WTC11 (cell line): ENCODE results near the gene GALNT2. TPM values are rescaled to one million over a fixed set of nuclear protein-coding genes. Genes with fewer than 3 reads are reported as not detected.

Experiments
- ATAC-seq: fragments of 200-7000 bp; cut with Tn5 transposase; 2 replicates; pipeline ENCODE4 v1.10.0; 2021; ENCODE audit warnings: mild to moderate bottlenecking, moderate library complexity
- CTCF ChIA-PET: fragments of 300-600 bp; sonication (Branson Sonifier 250); formaldehyde crosslinking; loops from one replicate; lab custom pipeline; 2021; ENCODE audit warnings: antibody characterized with exemption; lab: Charles Lee
- POLR2A ChIA-PET: fragments of 350-600 bp; sonication (Branson Sonifier 250); formaldehyde crosslinking; loops from one replicate; lab custom pipeline; 2021; ENCODE audit warnings: antibody characterized with exemption; lab: Charles Lee
- DNase-seq: peaks from one replicate; pipeline ENCODE4 v3.0.0; 2021; ENCODE audit warnings: low spot score
- H3K27ac Mint-ChIP-seq: 2 replicates; pipeline ENCODE4 v1.8.0; 2021; ENCODE audit warnings: mixed read lengths
- H3K27me3 Mint-ChIP-seq: 2 replicates; pipeline ENCODE4 v1.8.0; 2021; ENCODE audit warnings: low read depth, mild to moderate bottlenecking, moderate library complexity, mixed read lengths
- H3K36me3 Mint-ChIP-seq: 2 replicates; pipeline ENCODE4 v1.8.0; 2021; ENCODE audit warnings: mixed read lengths
- H3K4me1 Mint-ChIP-seq: 2 replicates; pipeline ENCODE4 v1.8.0; 2022; ENCODE audit warnings: mixed read lengths
- H3K4me3 Mint-ChIP-seq: 2 replicates; pipeline ENCODE4 v1.8.0; 2021; ENCODE audit warnings: mild to moderate bottlenecking, moderate library complexity, mixed read lengths
- H3K9me3 Mint-ChIP-seq: 2 replicates; pipeline ENCODE4 v1.8.0; 2021; ENCODE audit warnings: mixed read lengths
- ATF1 ChIP-seq: sonication (generic); formaldehyde crosslinking; IDR thresholded peaks from 2 replicates; pipeline ENCODE4 v1.8.1; 2023; ENCODE audit warnings: mild to moderate bottlenecking, moderate library complexity, missing genetic modification reagents
- E2F1 ChIP-seq: sonication (generic); formaldehyde crosslinking; IDR thresholded peaks from 2 replicates; pipeline ENCODE4 v1.8.0; 2022; ENCODE audit warnings: mild to moderate bottlenecking, missing genetic modification reagents
- E2F4 ChIP-seq: sonication (generic); formaldehyde crosslinking; IDR thresholded peaks from 2 replicates; pipeline ENCODE4 v1.8.1; 2022; ENCODE audit warnings: low read depth, mild to moderate bottlenecking, moderate library complexity, missing genetic modification reagents, borderline replicate concordance
- ELF4 ChIP-seq: sonication (generic); formaldehyde crosslinking; IDR thresholded peaks from 2 replicates; pipeline ENCODE4 v1.8.1; 2022; ENCODE audit warnings: low read depth, mild to moderate bottlenecking, moderate library complexity, missing genetic modification reagents
- FOXK1 ChIP-seq: sonication (generic); formaldehyde crosslinking; IDR thresholded peaks from 2 replicates; pipeline ENCODE4 v1.8.0; 2022; ENCODE audit warnings: mild to moderate bottlenecking, moderate library complexity, missing genetic modification reagents
- FOXP1 ChIP-seq: sonication (generic); formaldehyde crosslinking; IDR thresholded peaks from 2 replicates; pipeline ENCODE4 v1.8.0; 2022; ENCODE audit warnings: missing genetic modification reagents, mild to moderate bottlenecking, moderate library complexity, borderline replicate concordance
- KAT7 ChIP-seq: sonication (generic); formaldehyde crosslinking; IDR thresholded peaks from 2 replicates; pipeline ENCODE4 v1.8.1; 2023; ENCODE audit warnings: missing genetic modification reagents, mild to moderate bottlenecking, borderline replicate concordance
- MXD4 ChIP-seq: fragments of 250-450 bp; sonication (Bioruptor Pico); IDR thresholded peaks from 2 replicates; pipeline ENCODE4 v1.8.0; 2021; ENCODE audit warnings: mild to moderate bottlenecking, moderate library complexity, borderline replicate concordance
- NR1H2 ChIP-seq: sonication (generic); formaldehyde crosslinking; IDR thresholded peaks from 2 replicates; pipeline ENCODE4 v1.9.0; 2021; ENCODE audit warnings: mild to moderate bottlenecking, moderate library complexity, missing genetic modification reagents
- RELA ChIP-seq: sonication (generic); formaldehyde crosslinking; IDR thresholded peaks from 2 replicates; pipeline ENCODE4 v1.8.1; 2022; ENCODE audit warnings: missing genetic modification reagents, mild to moderate bottlenecking, borderline replicate concordance
- ZBTB43 ChIP-seq: sonication (generic); formaldehyde crosslinking; IDR thresholded peaks from 2 replicates; pipeline ENCODE4 v1.8.1; 2023; ENCODE audit warnings: mild to moderate bottlenecking, missing genetic modification reagents
- ZNF121 ChIP-seq: sonication (generic); formaldehyde crosslinking; IDR thresholded peaks from 2 replicates; pipeline ENCODE4 v1.8.0; 2023; ENCODE audit warnings: missing genetic modification reagents
- ZNF232 ChIP-seq: sonication (generic); formaldehyde crosslinking; IDR thresholded peaks from 2 replicates; pipeline ENCODE4 v1.8.0; 2022; ENCODE audit warnings: mild to moderate bottlenecking, missing genetic modification reagents
- ZNF512 ChIP-seq: sonication (generic); formaldehyde crosslinking; IDR thresholded peaks from 2 replicates; pipeline ENCODE4 v1.8.1; 2022; ENCODE audit warnings: missing genetic modification reagents, borderline replicate concordance
- total RNA-seq: library from RNA; stranded (reverse); gene quantifications from 3 replicates; pipeline ENCODE4 v1.2.3, GENCODE V29; 2021
- TF ChIP-seq, protein P1 (sequence below): sonication (generic); formaldehyde crosslinking; IDR thresholded peaks from 2 replicates; pipeline ENCODE4 v1.8.0; 2023; ENCODE audit warnings: mild to moderate bottlenecking, missing genetic modification reagents
- TF ChIP-seq, protein P2 (sequence below): sonication (generic); formaldehyde crosslinking; IDR thresholded peaks from 2 replicates; pipeline ENCODE4 v1.8.0; 2022; ENCODE audit warnings: mild to moderate bottlenecking, missing genetic modification reagents

GALNT2 gene
- total RNA-seq, 1 experiment from 2014 or later: 74.8 TPM

GRCh38 chr1:230172016-230172537 lies 105.0 kb downstream of the GALNT2 start (continued):
- no peak for TF ChIP-seq ZBTB43 (CRISPR knock-in tag)
- no peak for TF ChIP-seq ELF4 (CRISPR knock-in tag)

- ATAC-seq: no peak
- Mint-ChIP-seq H3K9me3 (no peaks in the 10 kb centered on the region), H3K27me3 (no peaks in the 10 kb centered on the region), H3K36me3 (peaks cover 4% of the 10 kb centered on the region), H3K27ac (no peak overlapping the region), H3K4me3 (no peak overlapping the region), H3K4me1 (peaks cover 73% of the 10 kb centered on the region)
- TF ChIP-seq E2F1 (CRISPR knock-in tag) (no peak), KAT7 (CRISPR knock-in tag) (no peak), E2F4 (no peak), FOXP1 (CRISPR knock-in tag) (no peak), ZNF232 (CRISPR knock-in tag) (no peak), ZNF512 (no peak), NR1H2 (CRISPR knock-in tag) (no peak)
- TF ChIP-seq, protein P1, sequence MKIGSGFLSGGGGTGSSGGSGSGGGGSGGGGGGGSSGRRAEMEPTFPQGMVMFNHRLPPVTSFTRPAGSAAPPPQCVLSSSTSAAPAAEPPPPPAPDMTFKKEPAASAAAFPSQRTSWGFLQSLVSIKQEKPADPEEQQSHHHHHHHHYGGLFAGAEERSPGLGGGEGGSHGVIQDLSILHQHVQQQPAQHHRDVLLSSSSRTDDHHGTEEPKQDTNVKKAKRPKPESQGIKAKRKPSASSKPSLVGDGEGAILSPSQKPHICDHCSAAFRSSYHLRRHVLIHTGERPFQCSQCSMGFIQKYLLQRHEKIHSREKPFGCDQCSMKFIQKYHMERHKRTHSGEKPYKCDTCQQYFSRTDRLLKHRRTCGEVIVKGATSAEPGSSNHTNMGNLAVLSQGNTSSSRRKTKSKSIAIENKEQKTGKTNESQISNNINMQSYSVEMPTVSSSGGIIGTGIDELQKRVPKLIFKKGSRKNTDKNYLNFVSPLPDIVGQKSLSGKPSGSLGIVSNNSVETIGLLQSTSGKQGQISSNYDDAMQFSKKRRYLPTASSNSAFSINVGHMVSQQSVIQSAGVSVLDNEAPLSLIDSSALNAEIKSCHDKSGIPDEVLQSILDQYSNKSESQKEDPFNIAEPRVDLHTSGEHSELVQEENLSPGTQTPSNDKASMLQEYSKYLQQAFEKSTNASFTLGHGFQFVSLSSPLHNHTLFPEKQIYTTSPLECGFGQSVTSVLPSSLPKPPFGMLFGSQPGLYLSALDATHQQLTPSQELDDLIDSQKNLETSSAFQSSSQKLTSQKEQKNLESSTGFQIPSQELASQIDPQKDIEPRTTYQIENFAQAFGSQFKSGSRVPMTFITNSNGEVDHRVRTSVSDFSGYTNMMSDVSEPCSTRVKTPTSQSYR: no peak
- TF ChIP-seq, protein P2, sequence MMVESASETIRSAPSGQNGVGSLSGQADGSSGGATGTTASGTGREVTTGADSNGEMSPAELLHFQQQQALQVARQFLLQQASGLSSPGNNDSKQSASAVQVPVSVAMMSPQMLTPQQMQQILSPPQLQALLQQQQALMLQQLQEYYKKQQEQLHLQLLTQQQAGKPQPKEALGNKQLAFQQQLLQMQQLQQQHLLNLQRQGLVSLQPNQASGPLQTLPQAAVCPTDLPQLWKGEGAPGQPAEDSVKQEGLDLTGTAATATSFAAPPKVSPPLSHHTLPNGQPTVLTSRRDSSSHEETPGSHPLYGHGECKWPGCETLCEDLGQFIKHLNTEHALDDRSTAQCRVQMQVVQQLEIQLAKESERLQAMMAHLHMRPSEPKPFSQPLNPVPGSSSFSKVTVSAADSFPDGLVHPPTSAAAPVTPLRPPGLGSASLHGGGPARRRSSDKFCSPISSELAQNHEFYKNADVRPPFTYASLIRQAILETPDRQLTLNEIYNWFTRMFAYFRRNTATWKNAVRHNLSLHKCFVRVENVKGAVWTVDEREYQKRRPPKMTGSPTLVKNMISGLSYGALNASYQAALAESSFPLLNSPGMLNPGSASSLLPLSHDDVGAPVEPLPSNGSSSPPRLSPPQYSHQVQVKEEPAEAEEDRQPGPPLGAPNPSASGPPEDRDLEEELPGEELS: no peak
- ChIA-PET POLR2A (no interaction called here), CTCF (no interaction called here)
- DNase-seq: no peak
Observed at GRCh38 chr1:230173187-230173975, 106.3 kb downstream of the GALNT2 start.

DNA sequence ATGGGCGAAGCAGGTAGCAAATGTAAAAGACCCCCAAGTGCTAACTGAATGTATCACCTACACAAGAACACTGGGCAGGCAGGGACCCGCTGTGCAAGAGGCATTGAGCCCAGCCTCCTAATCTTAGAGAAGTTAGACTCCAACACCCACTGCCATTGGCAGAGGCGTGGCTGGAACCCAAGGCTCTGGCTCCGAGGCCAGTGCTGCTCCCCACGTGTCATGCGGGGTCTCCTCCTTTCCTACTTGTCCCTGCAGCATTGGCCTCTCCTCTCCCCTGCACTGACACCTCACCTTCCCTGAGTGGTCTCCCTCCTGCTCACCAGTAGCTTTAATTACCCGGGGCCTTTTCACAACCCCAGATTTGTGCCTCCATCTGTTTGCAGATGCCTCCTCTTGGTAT lies 107.0 kb downstream of the GALNT2 start:
- CTCF ChIA-PET: no interaction called here

More for the DNA sequence above, 107.0 kb downstream of the GALNT2 start:
- Mint-ChIP-seq H3K27me3 (no peaks in the 10 kb centered on the region), H3K27ac (0 out of 2 replicates have a peak overlapping the region, but pooled peaks have one; percentile 11), H3K4me3 (no peak overlapping the region), H3K4me1 (peaks cover 70% of the 10 kb centered on the region), H3K36me3 (peaks cover 6% of the 10 kb centered on the region), H3K9me3 (no peaks in the 10 kb centered on the region)
- DNase-seq (no peak), ATAC-seq (no peak)
- no peak for TF ChIP-seq RELA
- no peak for TF ChIP-seq ZBTB43 (CRISPR knock-in tag)
- no peak for TF ChIP-seq ZNF121 (CRISPR knock-in tag)
- TF ChIP-seq MXD4 (CRISPR knock-in tag): no peak
- TF ChIP-seq ATF1 (CRISPR knock-in tag): no peak
- no peak for TF ChIP-seq KAT7 (CRISPR knock-in tag)
- no peak for TF ChIP-seq ELF4 (CRISPR knock-in tag)
- no peak for TF ChIP-seq FOXK1
- POLR2A ChIA-PET: no interaction called here
